NT2/D1 (cell line): Measurements from ENCODE around the gene KRT76.

ENCODE experiments used
- YY1 ChIP-seq: IDR thresholded peaks from 2 replicates; pipeline ENCODE4 v1.6.1; 2011; ENCODE audit not compliant: insufficient read length, insufficient read depth
- ZNF274 ChIP-seq: IDR thresholded peaks from 2 replicates; pipeline ENCODE4 v1.6.1; 2011; ENCODE audit warnings: mild to moderate bottlenecking, low read depth, low read length

DNA sequence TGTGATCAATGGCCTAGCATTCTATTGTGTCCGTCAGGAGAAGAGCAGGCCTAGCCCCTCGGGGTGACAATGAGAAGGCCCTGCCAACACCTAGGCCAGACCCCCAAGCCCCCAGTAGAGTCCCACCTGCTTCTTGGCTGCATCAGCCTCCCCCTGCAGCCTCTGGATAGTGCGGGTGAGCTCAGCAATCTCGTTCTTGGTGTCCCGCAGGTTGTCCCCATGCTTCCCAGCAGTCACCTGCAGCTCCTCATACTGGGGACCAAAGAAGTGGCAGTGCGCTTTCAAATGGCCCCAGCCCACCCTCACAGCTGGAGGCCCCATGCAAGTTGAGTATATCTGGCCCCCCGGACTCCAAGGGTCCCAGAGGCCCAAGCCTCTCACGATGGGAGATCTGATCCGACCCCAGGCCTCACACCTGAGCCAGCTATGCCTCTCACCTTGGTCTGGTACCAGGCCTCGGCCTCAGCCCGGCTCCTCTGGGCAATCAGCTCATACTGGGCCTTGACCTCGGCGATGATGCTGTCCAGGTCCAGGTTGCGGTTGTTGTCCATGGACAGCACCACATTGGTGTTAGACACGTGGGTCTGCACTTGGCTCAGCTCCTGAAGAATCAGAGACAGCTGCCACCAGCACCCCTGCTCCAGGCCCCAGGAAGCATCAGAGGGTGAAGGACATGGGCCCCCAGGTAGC, 46.8 kb upstream of the KRT76 start:
- TF ChIP-seq ZNF274 (no peak), YY1 (no peak)
